SK-N-DZ (cell line): Measurements from ENCODE around the gene ARMC2.
"Not testable (repeated sequence)": the region's sequence is repeated elsewhere in the genome, so short reads cannot be mapped to it uniquely, and the experiment has no call there.

Experiments
- DNase-seq: peaks from one replicate; pipeline ENCODE4 v3.0.0-alpha.2; 2015; ENCODE audit warnings: low spot score

The ARMC2 gene

DNA sequence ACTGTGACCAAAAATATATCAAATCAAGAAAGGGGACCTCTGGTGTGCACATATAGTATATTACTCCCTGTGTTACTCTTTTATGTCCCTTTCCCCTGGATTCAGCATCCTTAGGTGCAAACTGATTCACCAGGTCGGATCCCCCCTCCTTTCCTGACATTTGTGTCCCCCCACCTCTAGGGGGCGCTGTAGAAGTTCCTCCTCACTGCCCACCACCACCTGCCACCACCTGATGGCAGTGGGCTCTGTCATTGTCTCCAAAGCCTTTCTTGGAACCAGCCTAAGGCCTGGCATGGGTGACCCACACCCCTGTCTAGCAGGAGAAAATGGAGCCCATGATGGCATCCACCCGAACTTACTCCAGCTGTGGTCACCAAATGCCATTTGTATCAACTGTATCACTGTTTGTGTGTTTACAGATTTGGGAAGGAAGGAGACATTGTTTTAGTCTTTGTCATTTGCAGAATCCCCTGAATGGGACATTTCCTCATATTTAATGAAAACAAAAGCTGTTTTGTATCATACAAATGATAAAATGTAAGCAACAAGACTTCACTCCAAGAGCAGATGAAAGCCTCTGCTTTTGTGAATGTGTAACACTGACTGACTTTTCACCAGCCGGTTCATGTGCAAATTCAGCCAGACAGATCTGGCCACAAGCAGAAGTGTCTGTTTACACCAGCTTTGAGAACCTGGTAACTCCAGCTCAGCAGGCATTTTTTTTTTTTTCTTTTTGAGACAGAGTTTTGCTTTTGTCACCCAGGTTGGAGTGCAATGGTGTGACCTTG, 66.2 kb downstream of the ARMC2 start:
- DNase-seq: peak; percentile 16

DNA sequence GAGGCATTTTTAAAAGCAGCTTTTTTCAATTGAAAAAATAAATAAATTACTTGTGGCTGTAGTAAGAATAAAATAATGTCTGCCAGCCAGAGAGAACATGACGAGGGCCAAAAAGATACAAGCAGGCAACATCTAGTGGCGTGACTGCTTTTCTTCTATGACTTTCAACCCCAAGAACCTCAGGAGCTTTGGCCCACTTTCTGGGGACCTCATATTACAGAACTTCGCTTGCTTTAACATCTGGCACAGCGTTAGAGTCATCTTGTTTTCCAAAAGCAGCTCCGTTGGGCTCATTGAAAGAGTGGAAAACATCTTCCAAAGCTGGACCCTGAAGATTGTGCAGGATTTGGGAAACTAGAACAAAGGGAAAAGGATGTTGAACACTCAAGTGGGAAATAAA, 67.0 kb downstream of the ARMC2 start:
- DNase-seq: no peak

DNA sequence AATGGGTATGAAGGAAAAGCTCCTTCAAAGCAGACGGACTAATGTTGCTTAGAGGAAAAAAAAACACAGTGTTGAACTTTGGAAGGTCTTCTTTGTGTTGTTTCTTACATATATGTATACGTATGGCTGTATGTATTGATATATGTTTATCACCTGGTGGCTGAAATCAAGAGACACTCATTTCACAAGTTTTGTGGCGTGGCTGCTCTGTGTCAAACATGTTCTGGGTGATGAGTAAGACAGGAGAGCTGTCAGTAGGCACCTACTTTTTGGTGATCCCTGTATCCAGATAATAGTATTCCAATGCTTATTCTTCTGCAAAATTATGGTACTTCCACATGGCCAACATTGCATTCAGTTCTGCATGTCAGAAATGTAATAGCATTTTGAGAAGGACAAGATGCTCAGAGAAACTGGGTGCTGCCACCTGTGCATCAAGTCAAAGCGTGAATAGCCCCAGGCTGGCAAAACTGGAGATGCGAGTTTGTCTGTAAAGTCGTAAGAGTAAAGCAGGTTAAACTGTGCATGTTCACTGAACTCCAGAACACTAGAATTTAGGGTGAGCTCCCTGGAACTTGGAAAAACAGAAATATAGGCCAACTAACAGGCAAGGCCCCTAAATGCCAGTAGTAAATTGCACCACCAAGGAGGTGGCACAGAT, 67.9 kb downstream of the ARMC2 start:
- DNase-seq: no peak

DNA sequence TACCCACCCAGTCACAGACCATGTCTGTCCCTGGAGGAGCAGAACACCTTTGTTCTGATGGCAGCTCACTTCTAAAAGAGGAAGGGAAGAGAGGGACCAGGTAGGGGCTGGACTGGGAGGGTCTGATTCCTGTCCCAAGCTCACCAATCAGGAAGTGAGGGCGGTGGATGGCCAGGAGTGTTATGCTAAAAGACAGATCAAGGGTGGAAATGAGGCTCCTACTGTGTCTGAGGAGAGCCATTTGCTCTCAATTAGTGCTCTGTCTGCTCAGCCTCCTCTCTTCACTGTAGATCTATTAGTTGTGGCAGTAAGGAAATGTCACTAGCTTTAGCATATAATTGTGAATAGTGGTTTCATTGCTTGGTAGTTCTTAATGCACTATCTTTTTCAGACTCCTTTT, 72.5 kb downstream of the ARMC2 start:
- DNase-seq: no peak

DNA sequence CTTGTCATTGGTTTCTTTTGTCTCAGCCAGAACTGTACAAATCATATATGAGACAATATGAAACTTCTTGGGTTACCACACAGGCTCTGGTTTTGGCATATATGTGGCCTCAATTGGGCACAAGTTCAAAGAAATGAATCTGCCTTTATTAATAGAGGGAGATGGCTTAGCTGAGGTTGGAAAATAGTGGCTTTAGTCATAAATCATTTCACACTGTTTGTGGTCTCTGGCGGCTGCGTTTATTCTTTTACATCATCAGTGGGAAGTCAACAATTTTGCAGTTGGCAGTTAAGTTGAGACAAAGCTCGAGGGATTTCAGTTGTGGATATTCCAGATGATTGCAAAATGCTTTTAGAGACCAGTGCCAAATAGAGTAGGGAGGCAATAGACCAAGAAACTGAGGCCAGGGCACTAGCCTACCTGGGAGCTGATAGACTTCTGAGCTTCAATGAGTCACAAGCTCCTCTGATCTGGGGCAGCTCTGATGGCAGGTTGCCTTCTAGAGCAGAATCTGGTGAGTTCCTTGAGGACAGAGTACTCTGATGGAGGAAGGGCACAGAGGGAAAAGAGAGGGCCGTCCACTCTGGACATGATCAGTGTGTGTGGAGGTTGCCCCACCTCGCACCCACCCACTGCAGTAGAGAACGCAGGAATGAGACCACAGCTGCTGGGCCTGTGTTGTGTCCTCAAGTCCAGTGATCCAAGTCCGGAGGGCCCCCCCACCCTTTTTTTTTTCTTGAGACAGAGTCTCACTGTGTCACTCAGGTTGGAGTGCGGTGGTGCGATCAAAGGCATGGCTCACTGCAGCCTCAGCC, 73.5 kb downstream of the ARMC2 start:
- DNase-seq: no peak

DNA sequence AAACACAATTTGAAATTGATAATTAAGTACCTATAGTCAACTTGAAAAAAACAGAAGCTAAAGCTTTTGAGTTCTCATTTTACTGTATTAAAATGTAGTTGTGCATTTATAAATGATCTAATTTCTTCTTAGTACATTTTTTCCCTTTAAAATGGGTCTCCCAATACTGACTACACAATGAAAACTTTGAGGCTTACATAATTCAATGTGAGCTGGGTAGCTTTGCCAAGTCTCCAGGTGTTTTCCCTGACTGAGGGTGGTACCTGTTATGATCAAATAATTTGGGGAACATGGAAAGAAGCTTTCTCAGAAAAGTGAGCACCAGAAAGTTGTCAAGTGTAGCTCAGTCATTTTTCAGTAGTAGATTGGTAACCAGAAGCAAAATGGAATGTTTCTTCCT, 74.3 kb downstream of the ARMC2 start:
- DNase-seq: no peak

DNA sequence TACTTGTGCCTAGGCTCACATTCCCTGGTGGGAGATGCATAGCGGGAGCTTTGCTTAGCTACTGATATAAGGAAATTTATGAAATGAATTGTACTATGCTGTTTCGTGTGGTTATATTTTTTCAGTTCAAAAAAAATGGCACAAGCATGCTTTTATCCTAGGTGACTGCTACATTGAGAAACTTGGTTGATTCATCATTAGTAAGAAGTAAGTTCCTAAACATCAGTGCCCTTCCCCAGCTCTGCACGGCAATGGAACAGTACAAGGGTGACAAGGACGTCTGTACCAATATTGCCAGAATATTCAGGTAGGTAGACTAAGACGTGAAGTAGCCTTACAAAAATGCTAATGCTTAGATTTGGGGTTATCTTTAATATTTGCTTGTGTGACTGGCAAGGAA, 79.7 kb downstream of the ARMC2 start:
- no peak for DNase-seq

DNA sequence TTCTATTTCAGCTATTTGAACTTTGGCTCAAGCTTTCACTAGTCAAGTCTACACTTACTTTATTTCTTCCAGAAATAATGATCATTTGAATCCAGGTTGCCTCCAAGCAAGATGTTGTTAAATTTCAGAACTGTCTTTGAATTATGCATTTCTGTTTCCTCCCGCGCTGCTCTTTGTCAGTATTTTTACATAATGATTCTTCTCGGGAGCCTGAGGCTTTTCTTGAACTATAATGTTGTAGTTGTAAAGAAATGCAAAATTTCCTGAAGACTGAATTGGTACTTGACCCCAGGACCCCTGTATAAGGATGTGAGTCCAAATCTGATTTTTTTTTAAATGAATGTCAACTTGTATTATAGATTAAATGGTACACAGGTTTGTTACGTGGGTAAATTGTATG, 80.4 kb downstream of the ARMC2 start:
- no peak for DNase-seq

DNA sequence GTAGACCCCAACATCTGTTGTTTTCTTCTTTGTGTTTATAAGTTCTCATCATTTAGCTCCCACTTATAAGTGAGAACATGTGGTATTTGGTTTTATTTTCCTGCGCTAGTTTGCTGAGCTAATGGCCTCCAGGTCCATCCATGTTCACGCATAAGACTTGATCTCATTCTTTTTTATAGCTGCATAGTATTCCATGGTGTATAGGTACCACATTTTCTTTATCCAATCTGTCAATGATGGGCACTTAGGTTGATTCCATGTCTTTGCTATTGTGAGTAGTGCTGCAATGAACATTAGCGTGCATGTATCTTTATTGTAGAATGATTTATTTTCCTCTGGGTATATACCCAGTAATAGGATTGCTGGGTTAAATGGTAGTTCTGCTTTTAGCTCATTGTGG, 82.9 kb downstream of the ARMC2 start:
- DNase-seq: not testable (repeated sequence)

DNA sequence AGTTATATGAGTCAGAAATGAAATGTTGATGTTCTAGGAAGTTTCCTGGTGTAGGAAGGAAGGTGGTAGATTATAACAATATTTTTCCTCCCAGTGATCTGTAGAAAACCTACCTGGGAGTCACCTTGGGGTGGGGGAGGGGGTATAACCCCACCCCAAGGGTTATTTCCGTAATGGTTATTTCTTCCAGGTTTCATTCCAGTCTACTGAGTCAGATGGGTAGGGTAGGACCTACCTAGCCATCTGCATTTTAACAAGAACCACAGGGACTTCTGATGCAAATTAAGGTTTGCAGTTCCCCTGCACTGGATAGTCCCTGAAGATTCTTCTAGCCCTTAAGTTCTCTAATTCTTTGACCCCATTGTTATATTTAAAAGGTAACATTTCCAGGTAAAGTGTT, 88.9 kb downstream of the ARMC2 start:
- no peak for DNase-seq

DNA sequence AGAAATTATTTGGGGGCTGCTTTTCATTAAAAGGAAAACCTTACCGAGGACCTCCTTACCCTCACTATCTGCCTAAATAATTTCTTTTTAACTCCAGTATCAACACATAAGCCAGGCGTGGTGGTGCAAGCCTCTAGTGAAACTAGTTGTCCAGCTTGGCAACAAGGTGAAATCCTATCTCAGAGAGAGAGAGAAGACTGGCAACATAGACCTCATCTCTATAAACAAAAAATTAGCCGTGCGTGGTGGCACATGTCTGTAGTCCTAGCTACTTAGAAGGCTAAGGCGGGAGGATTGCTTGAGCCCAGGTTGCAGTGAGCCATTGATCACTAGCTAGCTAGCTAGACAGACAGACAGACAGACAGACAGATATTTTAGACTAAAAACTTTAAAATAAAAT, 92.5 kb downstream of the ARMC2 start:
- no peak for DNase-seq

DNA sequence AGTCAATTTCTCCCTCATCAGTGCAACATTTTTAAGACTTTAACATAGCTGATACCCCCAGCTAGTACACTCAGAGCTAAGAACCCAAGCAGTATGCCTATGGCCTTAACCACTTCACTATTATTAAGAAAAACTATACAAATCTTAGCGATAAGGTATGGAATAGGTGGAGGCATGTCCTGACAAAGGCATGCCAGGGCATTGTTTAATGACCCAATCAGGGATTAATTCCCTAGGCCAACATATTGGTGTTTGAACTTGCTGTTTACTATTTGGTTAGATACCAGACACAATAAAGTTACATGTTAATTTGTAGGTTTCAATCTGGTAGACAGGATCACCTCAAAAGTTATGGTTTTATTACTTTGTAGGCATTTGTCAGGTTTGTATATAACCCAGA, 93.1 kb downstream of the ARMC2 start:
- DNase-seq: no peak

DNA sequence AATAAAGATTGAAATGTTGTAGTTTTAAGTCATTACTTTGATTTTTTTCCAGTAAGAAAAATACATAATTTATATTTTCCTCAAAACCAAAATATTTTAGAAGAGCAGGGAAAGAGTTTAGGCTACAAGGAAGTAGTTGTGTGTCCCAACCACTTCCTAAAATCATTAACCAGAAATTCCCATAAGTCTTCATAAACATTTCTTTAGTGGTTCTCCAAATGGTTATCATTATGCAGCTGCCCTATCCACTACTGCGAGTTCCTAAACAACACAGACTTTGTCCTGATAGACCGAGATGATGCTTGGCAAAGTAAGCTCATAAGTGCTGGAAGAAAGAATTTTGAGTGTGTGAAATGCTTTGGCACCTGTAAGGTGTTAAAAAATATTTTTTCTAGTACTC, 93.6 kb downstream of the ARMC2 start:
- DNase-seq: no peak

DNA sequence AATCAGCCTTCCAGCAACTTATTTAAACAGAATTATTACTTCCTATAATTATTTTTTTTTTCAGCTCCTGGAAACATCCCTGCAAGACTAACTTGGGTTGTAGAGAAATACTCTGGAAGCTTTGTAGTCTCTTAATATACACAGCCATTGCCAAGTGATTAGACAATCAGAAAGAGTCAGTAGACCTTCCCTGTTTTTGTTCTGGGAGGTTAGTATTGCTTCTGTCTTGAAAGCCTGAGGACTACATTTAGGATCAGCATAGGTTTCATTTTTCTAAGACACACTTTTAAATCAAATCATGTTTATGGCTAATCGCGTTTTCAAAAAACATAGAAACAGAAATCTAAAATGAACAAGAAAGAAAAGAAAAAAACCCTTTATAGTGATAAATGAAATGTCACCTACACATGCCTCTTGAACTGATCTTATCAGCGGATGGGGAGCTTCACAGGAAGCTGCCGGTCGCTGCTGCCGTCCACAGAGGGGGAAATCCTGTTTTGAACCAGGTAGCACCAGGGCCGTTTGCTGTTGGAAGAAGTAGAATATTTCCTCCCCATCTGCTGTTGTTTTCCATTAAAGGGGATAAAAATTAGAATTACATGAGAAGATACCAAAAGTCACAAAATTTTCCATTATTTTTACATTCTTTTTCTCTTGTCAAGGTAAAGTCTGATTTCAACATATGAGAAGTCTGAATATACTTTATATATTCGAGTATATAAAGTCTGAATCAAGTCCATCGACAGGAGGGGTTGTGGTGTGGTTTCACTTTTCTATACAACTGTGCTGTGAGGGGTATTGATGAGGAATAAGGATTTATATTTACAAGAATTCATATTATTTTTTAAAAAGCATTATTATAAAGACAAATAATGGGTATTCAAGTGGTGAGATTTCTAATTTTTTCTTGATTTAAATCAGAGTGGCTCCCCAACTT, 94.6 kb downstream of the ARMC2 start:
- DNase-seq: peak; percentile 44

DNA sequence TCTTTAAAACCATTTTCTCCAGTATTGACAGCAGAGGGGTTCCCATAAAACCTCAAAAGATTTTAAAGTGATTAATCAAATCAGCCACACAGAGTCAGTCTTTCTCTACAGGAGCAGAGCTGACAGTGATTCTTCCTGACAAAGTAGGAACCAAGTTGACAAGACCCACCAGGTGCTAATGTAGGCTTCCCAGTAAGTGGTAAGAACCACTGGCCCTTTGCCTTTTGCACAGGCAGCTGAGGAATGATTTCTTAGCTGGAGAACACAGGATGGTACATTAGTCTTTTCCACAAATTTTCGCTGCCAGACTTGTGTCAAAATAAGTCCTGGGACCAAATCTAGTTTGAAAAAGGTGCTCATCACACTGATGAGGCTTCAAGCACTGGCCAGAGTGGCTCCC, 95.8 kb downstream of the ARMC2 start:
- DNase-seq: no peak

DNA sequence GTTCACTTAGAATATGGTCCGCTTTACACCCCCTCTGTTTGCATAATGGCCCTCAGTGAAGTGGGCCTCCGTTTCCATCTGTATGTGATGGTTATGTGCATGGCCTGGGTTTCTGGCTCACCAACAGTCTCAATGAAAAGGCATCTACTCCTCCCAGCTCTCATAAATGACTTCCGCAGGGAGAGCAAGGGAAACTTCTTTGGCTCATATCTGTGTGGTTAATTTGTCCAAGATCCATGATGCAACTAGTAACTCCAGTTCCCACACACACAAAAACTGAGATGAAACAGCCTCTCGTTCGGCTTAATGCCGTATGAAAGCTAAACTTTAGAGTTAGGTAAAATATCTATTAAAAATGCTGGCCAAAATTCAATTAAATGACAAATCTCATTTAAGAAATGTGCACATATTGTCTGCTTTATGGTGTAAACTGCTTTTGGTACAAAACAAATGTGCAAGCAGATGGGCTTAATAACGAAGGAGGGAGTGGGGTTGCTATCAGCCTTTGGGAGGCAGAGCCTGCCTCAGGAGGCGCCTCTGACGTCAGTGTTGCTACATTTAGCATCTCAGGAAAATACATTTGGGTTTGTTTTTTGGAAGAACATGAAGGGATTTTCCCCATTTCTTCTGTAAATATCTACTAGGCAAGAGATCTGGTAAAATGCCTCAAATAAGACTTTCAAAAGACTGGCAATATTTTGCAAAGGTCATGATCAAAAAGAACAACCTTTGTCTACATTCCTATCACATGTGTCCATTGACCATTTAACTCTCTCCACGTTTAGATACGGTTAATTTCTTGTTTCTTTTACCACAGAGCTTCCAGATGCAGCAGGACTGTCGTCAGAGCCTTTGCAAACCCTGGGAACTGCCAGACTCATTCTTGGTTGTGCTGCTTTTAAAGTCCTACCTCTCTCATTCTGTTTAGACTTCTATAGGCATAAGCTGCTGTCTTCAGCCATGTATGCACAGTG, 96.8 kb downstream of the ARMC2 start:
- no peak for DNase-seq

DNA sequence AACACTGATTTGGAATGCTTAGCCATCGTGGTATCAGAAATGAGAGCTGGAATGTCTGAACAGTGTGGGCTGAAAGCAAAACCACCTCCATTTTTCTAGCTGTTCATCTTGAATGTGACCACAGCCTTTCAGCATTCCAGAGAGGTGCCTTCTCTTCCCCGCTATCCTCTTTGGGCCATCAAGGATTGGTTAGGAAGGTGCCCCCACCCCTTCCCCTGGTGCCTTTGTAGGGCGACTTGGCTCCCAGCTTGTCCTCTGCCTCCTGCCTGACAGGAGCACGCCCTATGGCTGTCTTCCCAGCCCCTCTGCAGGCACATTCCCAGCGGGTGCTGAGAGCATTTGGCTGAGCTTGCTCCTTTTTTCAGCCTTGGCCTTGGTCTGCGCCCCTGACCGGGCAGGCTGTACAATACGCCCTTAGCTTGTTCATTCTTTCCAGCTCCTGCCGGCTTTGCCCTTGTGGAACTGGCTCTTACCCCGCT, 97.5 kb downstream of the ARMC2 start:
- DNase-seq: no peak

DNA sequence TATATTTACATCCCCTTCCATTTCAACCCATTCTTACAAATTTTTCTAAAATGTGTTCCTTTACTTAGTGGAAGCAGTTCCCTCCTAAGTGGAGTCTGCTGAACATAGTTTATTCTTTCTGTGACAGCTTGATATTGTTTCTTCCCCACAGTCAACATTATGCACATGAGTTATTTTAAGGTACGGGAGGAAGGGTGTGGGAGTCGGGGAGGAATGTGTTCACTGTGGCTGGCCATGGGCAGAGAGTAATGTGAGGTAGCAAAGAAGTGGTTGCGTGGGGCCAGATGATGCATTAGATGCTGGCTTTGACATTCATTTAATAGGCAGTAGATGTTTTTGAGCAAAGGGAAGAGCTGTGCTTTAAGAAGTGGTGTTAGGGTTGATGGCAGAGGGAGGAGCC, 98.5 kb downstream of the ARMC2 start:
- no peak for DNase-seq

DNA sequence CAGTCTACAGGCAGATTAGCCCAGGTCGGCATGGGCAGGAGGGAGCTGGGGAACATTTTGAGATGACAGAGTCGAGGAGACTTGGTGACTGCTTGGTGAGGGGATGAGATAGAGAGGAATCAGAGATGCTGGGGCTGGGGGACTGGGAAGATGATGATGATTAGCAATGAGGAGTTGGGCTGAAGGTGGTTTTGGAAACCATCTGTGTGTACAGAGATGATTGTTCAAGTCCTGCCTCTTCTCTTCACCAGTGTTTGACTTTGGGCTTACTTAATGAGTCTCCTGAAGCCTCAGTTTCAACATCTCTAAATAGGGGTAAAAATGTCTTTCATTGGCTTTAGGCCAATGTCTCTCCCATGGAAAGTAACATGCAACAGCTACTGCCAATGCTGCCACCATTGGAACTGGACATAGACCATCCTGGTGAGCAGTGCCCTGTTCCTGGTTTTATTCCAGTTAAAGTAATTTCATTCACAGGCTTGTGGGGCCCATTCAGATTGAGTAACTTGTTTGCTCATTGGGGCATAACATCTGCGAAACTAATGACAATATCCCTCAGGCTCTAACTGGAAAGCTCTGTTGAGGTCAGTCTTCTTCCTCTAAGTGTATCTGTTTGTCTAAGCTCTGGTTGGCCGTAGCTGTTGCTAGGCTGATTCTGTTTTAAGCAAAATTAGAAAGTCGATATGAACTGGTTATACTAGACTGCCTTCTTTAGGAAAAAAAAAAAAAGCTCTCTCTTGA, 99.1 kb downstream of the ARMC2 start:
- DNase-seq: no peak
